Astrocyte (in vitro differentiated cells and primary cell): ENCODE measurements around the gene COL5A3. TPM values are rescaled to one million over a fixed set of nuclear protein-coding genes. Genes with fewer than 3 reads are reported as not detected.

ENCODE experiments used
- DNase-seq: peaks from one replicate; pipeline ENCODE4 v3.0.0-alpha.2; 2010; ENCODE audit warnings: low read depth
- FAIRE-seq: peaks from 2 replicates; lab custom pipeline; 2011; peaks lifted over from hg19 to GRCh38; lab: Jason Lieb, UNC
- H2AFZ ChIP-seq: 2 replicates; pipeline ENCODE4 v1.6.0; 2012; ENCODE audit warnings: low read depth, low read length, inconsistent platforms
- H3K27ac ChIP-seq: 2 replicates; pipeline ENCODE4 v1.5.1; 2011; ENCODE audit warnings: low read depth, low read length, inconsistent platforms
- H3K27me3 ChIP-seq: 2 replicates; pipeline ENCODE4 v1.6.0; 2011; ENCODE audit warnings: low read length, inconsistent platforms; ENCODE audit not compliant: insufficient read depth
- H3K36me3 ChIP-seq: 2 replicates; pipeline ENCODE4 v1.5.1; 2011; ENCODE audit warnings: low read length, inconsistent platforms; ENCODE audit not compliant: insufficient read depth
- H3K4me1 ChIP-seq: 2 replicates; pipeline ENCODE4 v1.5.1; 2011; ENCODE audit warnings: low read length, inconsistent platforms; ENCODE audit not compliant: insufficient read depth
- H3K4me2 ChIP-seq: 2 replicates; pipeline ENCODE4 v1.6.0; 2012; ENCODE audit warnings: low read length, inconsistent platforms
- H3K4me3 ChIP-seq: 2 replicates; pipeline ENCODE4 v1.5.1; 2011; ENCODE audit warnings: low read depth, mild to moderate bottlenecking, low read length, inconsistent platforms; ENCODE audit not compliant: insufficient read depth
- H3K79me2 ChIP-seq: 2 replicates; pipeline ENCODE4 v1.6.0; 2012; ENCODE audit warnings: mild to moderate bottlenecking, low read length, inconsistent platforms; ENCODE audit not compliant: insufficient read depth
- H3K9ac ChIP-seq: 2 replicates; pipeline ENCODE4 v1.6.0; 2012; ENCODE audit warnings: mild to moderate bottlenecking, low read length, inconsistent platforms
- H3K9me3 ChIP-seq: 2 replicates; pipeline ENCODE4 v1.5.1; 2012; ENCODE audit warnings: low read depth, mild to moderate bottlenecking, low read length, inconsistent platforms; ENCODE audit not compliant: insufficient read depth
- H4K20me1 ChIP-seq: 2 replicates; pipeline ENCODE4 v1.6.0; 2012; ENCODE audit warnings: low read length, inconsistent platforms; ENCODE audit not compliant: insufficient read depth
- H3K27ac Mint-ChIP-seq: one replicate; pipeline ENCODE4 v1.8.0; 2021; ENCODE audit warnings: mild to moderate bottlenecking, mixed read lengths; ENCODE audit not compliant: unreplicated experiment
- H3K27me3 Mint-ChIP-seq: one replicate; pipeline ENCODE4 v1.8.0; 2021; ENCODE audit warnings: low read depth, mixed read lengths; ENCODE audit not compliant: unreplicated experiment
- H3K36me3 Mint-ChIP-seq: one replicate; pipeline ENCODE4 v1.8.0; 2021; ENCODE audit warnings: low read depth, mixed read lengths; ENCODE audit not compliant: unreplicated experiment
- H3K4me1 Mint-ChIP-seq: one replicate; pipeline ENCODE4 v1.8.0; 2021; ENCODE audit warnings: low read depth, mixed read lengths; ENCODE audit not compliant: unreplicated experiment
- H3K4me3 Mint-ChIP-seq: one replicate; pipeline ENCODE4 v1.8.0; 2021; ENCODE audit warnings: mild to moderate bottlenecking, moderate library complexity, mixed read lengths; ENCODE audit not compliant: unreplicated experiment
- H3K9me3 Mint-ChIP-seq: one replicate; pipeline ENCODE4 v1.8.0; 2021; ENCODE audit warnings: mild to moderate bottlenecking, mixed read lengths; ENCODE audit not compliant: unreplicated experiment
- CTCF ChIP-seq: IDR thresholded peaks from 2 replicates; pipeline ENCODE4 v1.5.1; 2011; ENCODE audit warnings: low read depth, mild to moderate bottlenecking, inconsistent platforms, low read length, moderate library complexity; ENCODE audit not compliant: insufficient read depth
- EZH2 ChIP-seq: IDR thresholded peaks from 2 replicates; pipeline ENCODE4 v1.6.1; 2012; ENCODE audit warnings: mild to moderate bottlenecking, low read length, inconsistent platforms; ENCODE audit not compliant: insufficient read depth
- total RNA-seq: library from RNA; stranded (reverse); gene quantifications from 2 replicates; pipeline ENCODE4 v1.2.1, GENCODE V29; 2021

The COL5A3 gene
- total RNA-seq, 1 donor from 2014 or later: 22.2 TPM

- Histone ChIP-seq H3K4me2 (peak overlapping the region; percentile 35), H3K27ac (peak overlapping the region; percentile 45), H3K4me1 (peaks cover 7% of the 10 kb centered on the region), H3K36me3 (no peaks in the 10 kb centered on the region), H3K4me3 (no peak overlapping the region), H4K20me1 (no peaks in the 10 kb centered on the region), H2AFZ (no peak overlapping the region), H3K9ac (peak overlapping the region; percentile 13), H3K79me2 (no peaks in the 10 kb centered on the region), H3K9me3 (no peaks in the 10 kb centered on the region), H3K27me3 (peaks cover 6% of the 10 kb centered on the region)
- Mint-ChIP-seq H3K9me3 (peaks cover 3% of the 10 kb centered on the region), H3K4me1 (peaks cover 4% of the 10 kb centered on the region), H3K27ac (no peak overlapping the region), H3K27me3 (peaks cover 22% of the 10 kb centered on the region), H3K4me3 (no peak overlapping the region), H3K36me3 (peaks cover 2% of the 10 kb centered on the region)
- no peak for TF ChIP-seq EZH2
- TF ChIP-seq CTCF: no peak
- no peak for FAIRE-seq
- no peak for DNase-seq
These were observed 8.5 kb upstream of the COL5A3 start for GRCh38 chr19:10018786-10019185.

- no peaks in the 10 kb centered on the region for H3K79me2 ChIP-seq
- peak; percentile 37 for DNase-seq
- TF ChIP-seq CTCF (no peak), EZH2 (no peak)
These were observed 8.0 kb upstream of the COL5A3 start for GRCh38 chr19:10018263-10018662.

GRCh38 chr19:10013834-10014618 lies 3.7 kb upstream of the COL5A3 start:
- DNase-seq (no peak), FAIRE-seq (no peak)
- peaks cover 34% of the 10 kb centered on the region for H3K27me3 ChIP-seq
- Mint-ChIP-seq H3K27ac (no peak overlapping the region), H3K9me3 (peaks cover 3% of the 10 kb centered on the region), H3K27me3 (peaks cover 33% of the 10 kb centered on the region), H3K4me3 (no peak overlapping the region), H3K36me3 (no peaks in the 10 kb centered on the region), H3K4me1 (peaks cover 8% of the 10 kb centered on the region)
- H3K9me3 ChIP-seq: no peaks in the 10 kb centered on the region
- H3K4me2 ChIP-seq: no peak overlapping the region
- peaks cover 17% of the 10 kb centered on the region for H3K4me1 ChIP-seq
- H3K36me3 ChIP-seq: no peaks in the 10 kb centered on the region
- no peak overlapping the region for H3K27ac ChIP-seq
- H2AFZ ChIP-seq: no peak overlapping the region
- no peak overlapping the region for H3K4me3 ChIP-seq
- peaks cover 5% of the 10 kb centered on the region for H4K20me1 ChIP-seq
- TF ChIP-seq CTCF (no peak), EZH2 (no peak)
- no peak overlapping the region for H3K9ac ChIP-seq
- H3K79me2 ChIP-seq: no peaks in the 10 kb centered on the region

More at GRCh38 chr19:10018263-10018662, 8.0 kb upstream of the COL5A3 start:
- Histone ChIP-seq H3K4me3 (no peak overlapping the region), H2AFZ (no peak overlapping the region), H3K9me3 (no peaks in the 10 kb centered on the region), H3K27me3 (peaks cover 11% of the 10 kb centered on the region), H3K4me2 (peak overlapping the region; percentile 35), H3K9ac (peak overlapping the region; percentile 13), H3K27ac (peak overlapping the region; percentile 45), H3K4me1 (peaks cover 7% of the 10 kb centered on the region), H4K20me1 (no peaks in the 10 kb centered on the region), H3K36me3 (no peaks in the 10 kb centered on the region)
- peaks cover 2% of the 10 kb centered on the region for H3K36me3 Mint-ChIP-seq
- H3K27me3 Mint-ChIP-seq: peaks cover 28% of the 10 kb centered on the region
- no peak overlapping the region for H3K27ac Mint-ChIP-seq
- H3K4me3 Mint-ChIP-seq: no peak overlapping the region
- peaks cover 4% of the 10 kb centered on the region for H3K4me1 Mint-ChIP-seq
- no peak for FAIRE-seq
- H3K9me3 Mint-ChIP-seq: peaks cover 3% of the 10 kb centered on the region
